Measurements from ENCODE around the gene C1orf185.

DNA sequence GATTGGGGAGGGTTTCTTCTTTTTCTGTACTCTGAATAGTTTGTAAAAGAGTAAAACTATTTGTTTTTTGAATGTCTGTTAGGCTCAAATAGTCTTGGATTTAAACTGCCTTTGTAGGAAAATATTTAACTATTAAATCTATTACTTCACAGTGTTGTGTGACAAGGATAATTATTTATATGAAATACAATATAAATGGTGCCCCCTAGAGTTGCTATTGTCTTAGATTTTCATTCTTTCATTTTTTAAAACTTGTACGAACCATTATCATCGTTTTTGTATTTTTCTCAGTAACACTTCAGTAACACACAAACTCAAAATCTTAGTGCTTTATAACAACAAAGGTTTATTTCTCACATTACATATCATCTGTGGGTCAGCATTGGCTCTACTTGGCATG is 37.4 kb downstream of the C1orf185 start:
- TF ChIP-seq, protein P1, sequence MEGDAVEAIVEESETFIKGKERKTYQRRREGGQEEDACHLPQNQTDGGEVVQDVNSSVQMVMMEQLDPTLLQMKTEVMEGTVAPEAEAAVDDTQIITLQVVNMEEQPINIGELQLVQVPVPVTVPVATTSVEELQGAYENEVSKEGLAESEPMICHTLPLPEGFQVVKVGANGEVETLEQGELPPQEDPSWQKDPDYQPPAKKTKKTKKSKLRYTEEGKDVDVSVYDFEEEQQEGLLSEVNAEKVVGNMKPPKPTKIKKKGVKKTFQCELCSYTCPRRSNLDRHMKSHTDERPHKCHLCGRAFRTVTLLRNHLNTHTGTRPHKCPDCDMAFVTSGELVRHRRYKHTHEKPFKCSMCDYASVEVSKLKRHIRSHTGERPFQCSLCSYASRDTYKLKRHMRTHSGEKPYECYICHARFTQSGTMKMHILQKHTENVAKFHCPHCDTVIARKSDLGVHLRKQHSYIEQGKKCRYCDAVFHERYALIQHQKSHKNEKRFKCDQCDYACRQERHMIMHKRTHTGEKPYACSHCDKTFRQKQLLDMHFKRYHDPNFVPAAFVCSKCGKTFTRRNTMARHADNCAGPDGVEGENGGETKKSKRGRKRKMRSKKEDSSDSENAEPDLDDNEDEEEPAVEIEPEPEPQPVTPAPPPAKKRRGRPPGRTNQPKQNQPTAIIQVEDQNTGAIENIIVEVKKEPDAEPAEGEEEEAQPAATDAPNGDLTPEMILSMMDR (IDR thresholded peaks at IDR 0.05; ENCODE audit: poor library complexity) = no peak
- no peak for TF ChIP-seq EZH2 (IDR thresholded peaks at IDR 0.05; ENCODE audit: borderline replicate concordance)
- no peak for TF ChIP-seq EZH2phosphoT487 (IDR thresholded peaks at IDR 0.05; ENCODE audit: low read depth, severe bottlenecking, unreplicated experiment)
